Breast epithelium (tissue), 4 donors: ENCODE measurements around the gene TP53BP1. TPM values are rescaled to one million over a fixed set of nuclear protein-coding genes. Genes with fewer than 3 reads are reported as not detected.
A peak's percentile ranks its signal among the peaks of the same experiment; 100 is the strongest.

Source experiments
- DNase-seq, 2 donors: peaks; one replicate each; pipeline ENCODE4 v3.0.0-alpha.2; 2019; ENCODE audit warnings: low spot score in 2 of 2
- H3K27ac ChIP-seq, 2 donors: fragments of 200-600 bp; sonication (generic) in 1 of 2; one replicate each; pipeline ENCODE4 v1.5.1; 2016 to 2019; ENCODE audit warnings: mild to moderate bottlenecking in 1 of 2
- H3K27me3 ChIP-seq, 2 donors: fragments of 200-600 bp; sonication (generic) in 1 of 2; one replicate each; pipeline versions ENCODE4 v1.5.1 to v1.6.0; 2017 to 2019; ENCODE audit warnings: control low read depth in 1 of 2, mild to moderate bottlenecking in 1 of 2
- H3K36me3 ChIP-seq: fragments of 200-600 bp; one replicate; pipeline ENCODE4 v1.5.1; 2019
- H3K4me1 ChIP-seq, 2 donors: fragments of 200-600 bp; sonication (generic); one replicate each; pipeline ENCODE4 v1.5.1; 2016 to 2019; ENCODE audit warnings: control low read depth in 1 of 2
- H3K4me3 ChIP-seq, 3 donors: fragments of 200-600 bp; sonication (generic); 1 replicate in 2 of 3; 2 replicates in 1 of 3; pipeline ENCODE4 v1.5.1; 2016 to 2019; ENCODE audit warnings: mild to moderate bottlenecking in 3 of 3, moderate library complexity in 2 of 3
- H3K9me3 ChIP-seq, 2 donors: fragments of 200-600 bp; sonication (generic) in 1 of 2; one replicate each; pipeline ENCODE4 v1.5.1; 2016 to 2019; ENCODE audit warnings: control low read depth in 1 of 2
- POLR2A ChIP-seq: fragments of 450-650 bp; IDR thresholded peaks from one replicate; pipeline ENCODE4 v1.6.1; 2016; ENCODE audit warnings: antibody characterized with exemption, mild to moderate bottlenecking, moderate library complexity
- POLR2AphosphoS5 ChIP-seq, 3 donors: sonication (generic); formaldehyde crosslinking; IDR thresholded peaks; one replicate each; pipeline ENCODE4 v1.6.1; 2017; ENCODE audit warnings: antibody characterized with exemption in 3 of 3
- intact Hi-C: fragments of 100-400 bp; cut with DNase I; formaldehyde crosslinking; loops from one replicate; pipeline ENCODE4 v1.15.1; 2023; ENCODE audit warnings: low total_unique reads
- total RNA-seq, 3 donors: library from RNA; depleted of rRNA; stranded (reverse); fragments of >200 nt; gene quantifications; one replicate each; pipeline ENCODE4 v1.1.0, GENCODE V29; 2016
- TF ChIP-seq, protein P1 (sequence below), 3 donors: fragments of 450-650 bp; IDR thresholded peaks; one replicate each; pipeline ENCODE4 v1.5.1; 2016 to 2017; ENCODE audit warnings: antibody characterized with exemption in 3 of 3, mild to moderate bottlenecking in 3 of 3, moderate library complexity in 3 of 3

TP53BP1 gene
- total RNA-seq, 3 donors from 2014 or later = 30.1 to 65.5 (median 60.9) TPM

DNA sequence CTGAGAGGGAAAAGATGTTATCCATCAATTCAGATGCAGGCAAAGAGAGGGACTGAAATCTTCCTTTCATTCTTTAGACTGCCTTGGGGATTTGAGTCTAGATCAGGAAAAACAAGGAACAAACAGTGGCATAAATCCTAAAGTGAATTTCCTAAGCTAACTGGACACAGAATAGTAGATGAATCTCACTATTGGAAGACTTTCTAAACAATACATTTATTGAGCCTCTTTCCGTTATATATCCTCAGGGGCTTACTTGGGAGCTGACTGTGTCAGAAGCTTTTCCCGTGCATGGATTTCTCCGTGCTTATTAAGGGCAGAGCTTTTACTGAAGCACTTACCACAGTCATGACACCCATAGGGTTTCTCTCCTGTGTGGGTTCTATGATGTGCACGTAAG lies 132.1 kb downstream of the TP53BP1 start:
- DNase-seq = no peak
- intact Hi-C loops = no loop called here
- Histone ChIP-seq H3K9me3 (peaks cover 38 to 64% of the 10 kb centered on the region in 2 donors), H3K36me3 (peaks cover 32% of the 10 kb centered on the region), H3K4me1 (no peaks in the 10 kb centered on the region), H3K27me3 (no peaks in the 10 kb centered on the region), H3K27ac (no peak overlapping the region), H3K4me3 (peak overlapping the region in 1 of 3 donors; percentile 3)
- no peak for TF ChIP-seq POLR2A
- TF ChIP-seq, protein P1, sequence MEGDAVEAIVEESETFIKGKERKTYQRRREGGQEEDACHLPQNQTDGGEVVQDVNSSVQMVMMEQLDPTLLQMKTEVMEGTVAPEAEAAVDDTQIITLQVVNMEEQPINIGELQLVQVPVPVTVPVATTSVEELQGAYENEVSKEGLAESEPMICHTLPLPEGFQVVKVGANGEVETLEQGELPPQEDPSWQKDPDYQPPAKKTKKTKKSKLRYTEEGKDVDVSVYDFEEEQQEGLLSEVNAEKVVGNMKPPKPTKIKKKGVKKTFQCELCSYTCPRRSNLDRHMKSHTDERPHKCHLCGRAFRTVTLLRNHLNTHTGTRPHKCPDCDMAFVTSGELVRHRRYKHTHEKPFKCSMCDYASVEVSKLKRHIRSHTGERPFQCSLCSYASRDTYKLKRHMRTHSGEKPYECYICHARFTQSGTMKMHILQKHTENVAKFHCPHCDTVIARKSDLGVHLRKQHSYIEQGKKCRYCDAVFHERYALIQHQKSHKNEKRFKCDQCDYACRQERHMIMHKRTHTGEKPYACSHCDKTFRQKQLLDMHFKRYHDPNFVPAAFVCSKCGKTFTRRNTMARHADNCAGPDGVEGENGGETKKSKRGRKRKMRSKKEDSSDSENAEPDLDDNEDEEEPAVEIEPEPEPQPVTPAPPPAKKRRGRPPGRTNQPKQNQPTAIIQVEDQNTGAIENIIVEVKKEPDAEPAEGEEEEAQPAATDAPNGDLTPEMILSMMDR (IDR thresholded peaks at IDR 0.05) = no peak
- no peak for TF ChIP-seq POLR2AphosphoS5 (IDR thresholded peaks at IDR 0.05)

Other genes starting within 250 kb of the TP53BP1 start
- 1 to 10 TPM; 1.6 to 3.1 (median 2.7) TPM for gene TGM5, start 226.2 kb downstream of the TP53BP1 start, total RNA-seq
- not detected for gene TGM7, start 190.9 kb downstream of the TP53BP1 start, total RNA-seq
- gene LCMT2, start 162.6 kb downstream of the TP53BP1 start, total RNA-seq = 1 to 10 TPM; 3.8 to 9.5 (median 6.6) TPM
- 10 to 100 TPM; 19.5 to 24.9 (median 24.7) TPM for gene ZSCAN29, start 122.1 kb downstream of the TP53BP1 start, total RNA-seq
- 10 to 100 TPM; 12.2 to 21.1 (median 19.7) TPM for gene TUBGCP4, start 122.1 kb downstream of the TP53BP1 start, total RNA-seq
- gene MAP1A, start 24.5 kb upstream of the TP53BP1 start, total RNA-seq = 10 to 100 TPM in 1 of 3 donors, 1 to 10 TPM in 2; 2.8 to 12.8 (median 8.8) TPM
- gene PPIP5K1, start 97.1 kb upstream of the TP53BP1 start, total RNA-seq = 10 to 100 TPM; 11.4 to 75.4 (median 33.2) TPM
- 1 to 10 TPM in 2 of 3 donors, not detected in 1; 2.6 to 5.7 TPM for gene CKMT1B, start 100.9 kb upstream of the TP53BP1 start, total RNA-seq
- 1 to 10 TPM in 2 of 3 donors, under 1 TPM in 1; 0.64 to 2.0 (median 1.3) TPM for gene STRC, start 125.6 kb upstream of the TP53BP1 start, total RNA-seq
- 10 to 100 TPM in 1 of 3 donors, 1 to 10 TPM in 2; 1.8 to 10.2 (median 6.6) TPM for gene CATSPER2, start 155.7 kb upstream of the TP53BP1 start, total RNA-seq
- 1 to 10 TPM in 1 of 3 donors, under 1 TPM in 1, not detected in 1; 0.66 to 2.0 TPM for gene CKMT1A, start 200.7 kb upstream of the TP53BP1 start, total RNA-seq